Right cardiac atrium (tissue), 5 donors: Measurements from ENCODE around the gene IGSF8. TPM values are rescaled to one million over a fixed set of nuclear protein-coding genes. Genes with fewer than 3 reads are reported as not detected.

Experiments used
- ATAC-seq, 2 donors: fragments of 200-7000 bp; cut with Tn5 transposase; one replicate each; pipeline versions ENCODE4 v1.8.0 to v1.9.1; 2020; ENCODE audit warnings: moderate library complexity in 2 of 2, mild to moderate bottlenecking in 1 of 2
- DNase-seq, 3 donors: peaks; one replicate each; pipeline ENCODE4 v3.0.0-alpha.2; 2020
- H3K27ac ChIP-seq: one replicate; pipeline ENCODE4 v1.5.1; 2013; ENCODE audit warnings: mild to moderate bottlenecking, low read length, control low read depth, moderate library complexity
- H3K27me3 ChIP-seq: one replicate; pipeline ENCODE4 v1.6.1; 2013; ENCODE audit not compliant: control insufficient read depth, insufficient read depth
- H3K4me1 ChIP-seq: one replicate; pipeline ENCODE4 v1.6.1; 2013; ENCODE audit warnings: low read length; ENCODE audit not compliant: control insufficient read depth, insufficient read depth
- H3K4me3 ChIP-seq: one replicate; pipeline ENCODE4 v1.5.1; 2013; ENCODE audit warnings: low read length, control low read depth
- H3K9me3 ChIP-seq: one replicate; pipeline ENCODE4 v1.6.1; 2013; ENCODE audit warnings: low read length; ENCODE audit not compliant: control insufficient read depth
- WGBS: extraction: QIAGEN DNeasy Blood & Tissue Kit; methylation state at CpG from one replicate; pipeline ENCODE4 v1.1.7; 2013; 5-methylcytosine and 5-hydroxymethylcytosine counted together
- intact Hi-C, 4 donors: fragments of 100-400 bp; cut with DNase I; formaldehyde crosslinking; loops; one replicate each; pipeline versions ENCODE4 v1.11.0 to v1.14.0; 2022 to 2023
- polyA plus RNA-seq: library from polyadenylated mRNA; stranded (reverse); fragments of 200-250 nt; gene quantifications from one replicate; pipeline ENCODE4 v1.2.3, GENCODE V29; 2013
- total RNA-seq, 4 donors: library from RNA; stranded (reverse); fragmentation: NEBNext Ultra II Directional; extraction: Animal tissue kit (Norgen Biotek cat#: 25700); gene quantifications; one replicate each; pipeline ENCODE4 v1.2.1, GENCODE V29; 2021
- donor health status: healthy with polysubstance abuse.
- donor health status: DM: no; HTN: yes; CAD: no.
- donor health status: DM: no; HTN: no; CAD: no.
- donor health status: DM: no; HTN: yes; CAD: no; lungs with severe emphysema.
- donor health status: DM: yes; HTN: yes; CAD: no.

The IGSF8 gene
- total and polyA plus RNA-seq, 5 donors, result 18.2 to 24.2 (median 18.8) TPM

DNA sequence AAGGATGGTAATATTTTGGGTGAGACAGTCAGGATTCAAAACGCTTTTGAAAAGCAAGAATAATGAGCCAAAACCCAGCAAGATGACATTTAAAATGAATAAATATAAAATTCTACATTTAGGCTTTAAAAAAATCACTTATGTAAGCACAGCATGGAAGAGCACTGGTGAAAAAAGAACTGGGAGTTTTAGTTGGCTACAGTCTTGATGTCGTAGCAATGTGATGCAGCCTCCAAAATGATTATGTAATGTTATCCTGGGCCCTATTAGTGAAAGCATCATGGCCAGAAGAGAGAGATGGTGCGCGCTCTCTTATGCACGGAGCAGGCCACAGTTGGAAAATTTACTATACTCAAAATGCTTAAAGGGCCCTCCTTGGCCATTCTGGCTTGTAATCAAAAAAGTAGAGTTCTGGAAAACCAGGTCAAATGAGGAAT lies 11.9 kb downstream of the IGSF8 start:
- H3K27ac ChIP-seq, result no peak overlapping the region
- H3K27me3 ChIP-seq, result no peaks in the 10 kb centered on the region
- no peaks in the 10 kb centered on the region for H3K4me1 ChIP-seq
- no peaks in the 10 kb centered on the region for H3K9me3 ChIP-seq
- intact Hi-C loops, result loop anchor here in 1 of 4 donors (10.0 kb wide), 1 partner anchor 288 kb away; no protein-coding TSS in a partner anchor
- DNase-seq, result no peak
- ATAC-seq, result peak; percentile 17 to 45
- H3K4me3 ChIP-seq, result no peak overlapping the region
- WGBS, result 63% methylated on average over 5 of the region's 5 CpGs

DNA sequence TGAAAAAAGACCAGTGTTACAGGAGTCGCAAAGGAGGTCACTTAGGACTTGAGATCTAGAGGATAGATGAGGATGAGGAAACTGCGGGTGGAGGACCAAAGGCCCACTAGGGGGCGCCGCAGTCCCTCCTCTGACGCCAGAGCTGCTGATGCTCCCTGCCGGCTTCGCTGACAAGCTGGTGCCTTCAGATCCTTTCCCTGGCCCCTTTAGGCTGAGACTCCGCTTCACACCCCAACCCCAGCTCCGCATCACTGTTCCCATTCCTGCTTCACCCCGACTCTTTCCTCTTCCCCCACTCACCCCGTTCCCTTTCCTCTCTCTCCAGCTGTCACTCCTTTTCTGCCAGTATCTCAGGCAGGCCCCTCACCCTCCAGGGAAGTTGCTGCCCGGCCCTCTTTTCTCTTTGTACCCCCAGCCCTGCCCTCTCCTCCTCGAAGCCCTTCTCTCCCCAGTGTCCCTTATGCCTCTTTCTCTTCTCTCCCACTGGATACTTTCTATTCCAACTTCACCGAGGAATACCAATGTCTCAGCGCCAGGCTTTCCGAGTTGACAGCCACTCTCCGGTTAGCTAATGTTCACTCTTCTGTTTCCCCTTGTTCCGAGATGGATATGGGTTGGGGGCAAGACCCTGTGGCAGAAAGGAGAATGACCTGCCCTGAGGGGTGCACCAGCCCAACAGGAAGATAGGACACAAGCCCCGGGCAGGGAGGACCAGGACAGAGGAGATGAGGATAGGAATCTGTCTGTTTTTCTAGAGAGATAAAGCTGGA lies 12.5 kb downstream of the IGSF8 start:
- 43% methylated on average over 19 of the region's 19 CpGs for WGBS
- Histone ChIP-seq H3K27me3 (no peaks in the 10 kb centered on the region), H3K27ac (peak overlapping the region; percentile 50), H3K4me1 (no peaks in the 10 kb centered on the region), H3K9me3 (no peaks in the 10 kb centered on the region), H3K4me3 (no peak overlapping the region)
- DNase-seq (peak; percentile 83 to 93 (median 92)), ATAC-seq (peak; percentile 65 to 69)
- intact Hi-C loops, result loop anchor here in 1 of 4 donors (10.0 kb wide), 1 partner anchor 289 kb away; no protein-coding TSS in a partner anchor

DNA sequence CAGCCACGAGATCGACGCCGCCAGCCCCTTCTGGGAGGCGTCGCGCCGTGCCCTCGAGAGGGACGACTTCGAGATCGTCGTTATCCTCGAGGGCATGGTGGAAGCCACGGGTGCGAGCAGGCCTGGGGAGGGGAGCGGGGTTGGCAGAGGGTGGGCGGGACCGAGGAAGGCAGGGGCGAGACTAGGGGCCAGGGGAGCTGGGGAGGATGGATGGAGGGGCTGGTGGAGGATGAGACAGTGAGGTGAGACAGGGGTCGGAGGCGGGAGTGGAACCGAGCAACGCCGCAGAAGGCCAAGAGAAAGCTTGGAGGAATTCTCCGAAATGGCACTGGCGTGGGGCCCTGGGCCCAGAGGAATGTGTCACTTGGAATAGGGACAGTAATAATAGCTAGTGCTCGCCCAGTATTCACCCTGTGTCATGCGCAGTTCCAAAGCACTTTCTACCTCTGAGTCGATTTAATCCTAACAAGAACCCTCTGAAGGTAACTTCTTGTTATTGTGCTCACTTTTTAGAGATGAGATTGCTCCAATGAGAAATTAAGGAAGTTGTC lies 13.6 kb downstream of the IGSF8 start:
- H3K27me3 ChIP-seq, result no peaks in the 10 kb centered on the region
- intact Hi-C loops, result loop anchor here in 1 of 4 donors (5.0 to 10.0 kb wide), 2 partner anchors 38 to 290 kb away; no protein-coding TSS in a partner anchor
- no peak overlapping the region for H3K27ac ChIP-seq
- DNase-seq (no peak), ATAC-seq (peak in 1 of 2 donors; percentile 5)
- WGBS, result 70% methylated on average over 30 of the region's 30 CpGs
- no peak overlapping the region for H3K4me3 ChIP-seq
- H3K4me1 ChIP-seq, result no peaks in the 10 kb centered on the region
- H3K9me3 ChIP-seq, result no peaks in the 10 kb centered on the region

DNA sequence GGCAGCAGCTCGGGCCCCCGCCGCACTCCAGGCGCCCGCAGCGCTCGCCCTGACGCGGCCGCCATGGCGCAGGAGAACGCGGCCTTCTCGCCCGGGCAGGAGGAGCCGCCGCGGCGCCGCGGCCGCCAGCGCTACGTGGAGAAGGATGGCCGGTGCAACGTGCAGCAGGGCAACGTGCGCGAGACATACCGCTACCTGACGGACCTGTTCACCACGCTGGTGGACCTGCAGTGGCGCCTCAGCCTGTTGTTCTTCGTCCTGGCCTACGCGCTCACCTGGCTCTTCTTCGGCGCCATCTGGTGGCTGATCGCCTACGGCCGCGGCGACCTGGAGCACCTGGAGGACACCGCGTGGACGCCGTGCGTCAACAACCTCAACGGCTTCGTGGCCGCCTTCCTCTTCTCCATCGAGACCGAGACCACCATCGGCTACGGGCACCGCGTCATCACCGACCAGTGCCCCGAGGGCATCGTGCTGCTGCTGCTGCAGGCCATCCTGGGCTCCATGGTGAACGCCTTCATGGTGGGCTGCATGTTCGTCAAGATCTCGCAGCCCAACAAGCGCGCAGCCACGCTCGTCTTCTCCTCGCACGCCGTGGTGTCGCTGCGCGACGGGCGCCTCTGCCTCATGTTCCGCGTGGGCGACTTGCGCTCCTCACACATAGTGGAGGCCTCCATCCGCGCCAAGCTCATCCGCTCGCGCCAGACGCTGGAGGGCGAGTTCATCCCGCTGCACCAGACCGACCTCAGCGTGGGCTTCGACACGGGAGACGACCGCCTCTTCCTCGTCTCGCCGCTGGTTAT lies 14.2 kb downstream of the IGSF8 start:
- Histone ChIP-seq H3K4me1 (no peaks in the 10 kb centered on the region), H3K9me3 (no peaks in the 10 kb centered on the region), H3K27me3 (no peaks in the 10 kb centered on the region), H3K27ac (no peak overlapping the region), H3K4me3 (peak overlapping the region; percentile 12)
- 21% methylated on average over 96 of the region's 96 CpGs for WGBS
- ATAC-seq (peak; percentile 39 to 49), DNase-seq (peak in 2 of 3 donors; percentile 86 to 90)
- intact Hi-C loops, result loop anchor here in 1 of 4 donors (5.0 to 10.0 kb wide), 2 partner anchors 37 to 291 kb away; no protein-coding TSS in a partner anchor

DNA sequence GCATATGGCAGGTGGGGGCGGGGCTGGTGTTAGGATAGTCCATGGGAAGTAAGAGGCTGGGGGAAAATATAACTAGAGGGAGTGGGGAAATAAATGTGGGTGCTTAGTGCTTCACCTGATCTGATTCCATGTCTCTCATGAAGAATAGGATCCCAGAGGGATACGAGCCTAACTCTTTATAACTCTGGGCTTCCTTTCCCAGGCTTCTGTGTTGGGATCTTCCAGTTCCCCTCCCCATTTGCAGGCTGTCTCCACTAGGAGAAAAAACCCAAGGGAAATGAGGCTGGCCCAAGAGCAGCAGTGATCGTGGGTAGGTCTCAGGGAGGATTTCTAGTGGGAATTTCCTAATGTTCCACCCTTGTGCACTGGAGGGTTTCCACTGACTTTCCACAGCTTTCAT lies 15.5 kb downstream of the IGSF8 start:
- no peak overlapping the region for H3K27ac ChIP-seq
- intact Hi-C loops, result loop anchor here in 1 of 4 donors (5.0 to 10.0 kb wide), 2 partner anchors 36 to 292 kb away; no protein-coding TSS in a partner anchor
- WGBS, result 58% methylated on average over 3 of the region's 3 CpGs
- ATAC-seq (no peak), DNase-seq (no peak)
- H3K9me3 ChIP-seq, result no peaks in the 10 kb centered on the region
- no peaks in the 10 kb centered on the region for H3K27me3 ChIP-seq
- H3K4me3 ChIP-seq, result no peak overlapping the region
- H3K4me1 ChIP-seq, result no peaks in the 10 kb centered on the region

DNA sequence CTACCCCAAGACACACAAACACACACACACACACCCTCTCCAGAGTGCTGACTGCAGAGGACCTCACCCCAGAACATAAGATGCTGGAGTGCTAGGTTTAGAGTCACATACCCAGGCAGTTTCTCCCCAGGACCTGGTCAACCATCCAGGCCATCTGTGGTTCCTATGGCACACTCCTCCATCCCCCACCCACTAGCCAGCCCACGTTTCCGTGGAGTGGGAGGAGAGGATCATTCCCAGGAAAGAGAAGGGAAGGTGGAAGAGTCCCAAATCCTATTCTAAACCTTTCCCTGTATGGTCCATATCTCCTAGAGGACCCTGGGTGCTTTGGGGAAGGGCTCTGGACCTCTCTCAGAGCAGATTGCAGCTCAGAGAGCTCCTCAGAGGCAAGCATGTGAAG lies 15.9 kb downstream of the IGSF8 start:
- no peaks in the 10 kb centered on the region for H3K4me1 ChIP-seq
- intact Hi-C loops, result loop anchor here in 1 of 4 donors (5.0 to 10.0 kb wide), 2 partner anchors 35 to 292 kb away; no protein-coding TSS in a partner anchor
- H3K27me3 ChIP-seq, result no peaks in the 10 kb centered on the region
- no peaks in the 10 kb centered on the region for H3K9me3 ChIP-seq
- H3K27ac ChIP-seq, result no peak overlapping the region
- ATAC-seq (no peak), DNase-seq (no peak)
- H3K4me3 ChIP-seq, result no peak overlapping the region
- 48% methylated on average over 2 of the region's 2 CpGs for WGBS

DNA sequence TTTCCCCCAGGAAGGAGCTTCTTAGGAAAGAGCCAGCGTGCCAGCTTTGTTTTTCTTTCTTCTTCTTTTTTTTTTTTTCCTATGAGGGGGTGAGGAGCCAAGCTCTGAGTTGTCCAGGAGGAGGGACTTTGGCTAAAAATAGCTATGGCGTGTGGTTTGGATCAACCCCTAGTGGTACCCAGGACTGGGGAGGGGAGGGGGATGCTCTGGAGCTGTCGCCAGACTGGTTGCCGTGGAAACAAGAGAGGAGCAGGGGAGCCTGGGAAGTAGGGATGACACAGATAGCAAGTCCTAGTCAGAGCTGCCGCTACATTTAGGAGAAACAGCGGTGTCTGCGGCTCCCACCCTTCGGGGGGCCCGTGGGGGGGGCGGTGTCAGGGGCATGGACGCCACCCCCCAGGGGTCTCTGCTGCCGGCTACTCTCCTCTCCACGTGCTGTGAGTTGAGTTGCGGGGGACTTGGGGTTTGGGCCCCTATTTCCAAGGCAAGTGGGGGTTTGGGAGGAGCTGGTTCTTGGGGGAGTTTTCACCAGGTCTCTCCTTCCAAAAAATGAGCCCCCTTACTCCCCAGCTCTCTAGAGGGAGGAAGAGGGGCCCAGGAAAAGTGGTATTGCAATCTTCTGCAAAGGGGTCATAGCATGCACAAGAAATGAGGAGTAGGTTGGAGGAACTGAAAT lies 17.0 kb downstream of the IGSF8 start, which contains the start of gene KCNJ9:
Gene KCNJ9 (plus strand): TSS at position 278 of the 676 bp plus-strand sequence. CDS start 2,493 bp downstream, outside the sequence.
- Histone ChIP-seq H3K9me3 (no peaks in the 10 kb centered on the region), H3K4me1 (no peaks in the 10 kb centered on the region), H3K27ac (no peak within 1 kb of the TSS), H3K27me3 (no peaks in the 10 kb centered on the region), H3K4me3 (no peak within 1 kb of the TSS)
- intact Hi-C loops, result loop anchor here in 1 of 4 donors (5.0 to 10.0 kb wide), 2 partner anchors 34 to 293 kb away; no protein-coding TSS in a partner anchor
- no peak for ATAC-seq
- DNase-seq, result no peak
- 12% methylated on average over 14 of the region's 14 CpGs for WGBS

DNA sequence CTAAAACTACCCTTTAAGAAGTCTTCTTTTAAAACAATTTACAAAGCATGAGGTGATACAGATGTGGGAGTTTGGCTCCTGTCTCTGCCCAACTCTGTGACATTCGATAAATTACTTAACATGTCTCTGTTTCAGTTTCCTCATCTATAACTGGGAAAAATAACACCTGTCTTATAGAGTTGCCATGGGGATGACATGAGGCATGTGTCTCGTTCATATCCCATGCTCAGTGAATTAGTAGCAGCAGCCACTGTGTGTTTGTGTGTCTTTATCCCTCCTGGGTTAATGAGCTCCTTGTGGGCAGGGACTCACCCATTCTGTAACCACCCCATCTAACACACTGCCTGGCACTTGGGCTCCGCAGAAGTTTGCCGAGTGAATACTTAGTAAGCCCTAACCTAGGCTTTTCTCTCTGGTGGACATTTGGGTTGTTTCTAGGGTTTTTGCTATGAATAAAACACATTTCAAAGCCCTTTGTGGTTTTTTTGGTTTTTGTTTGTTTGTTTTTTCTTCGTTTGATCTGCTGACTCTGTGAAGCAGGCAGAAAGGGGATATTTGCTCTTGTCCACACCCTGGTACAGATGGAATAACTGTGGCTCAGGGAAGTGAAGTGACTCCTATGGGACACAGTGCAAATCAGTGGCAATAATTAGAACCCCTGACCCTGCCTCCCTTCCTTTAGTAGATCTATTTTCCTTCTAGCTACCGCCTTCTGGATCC lies 17.9 kb downstream of the IGSF8 start:
- no peak overlapping the region for H3K4me3 ChIP-seq
- H3K4me1 ChIP-seq, result no peaks in the 10 kb centered on the region
- ATAC-seq (no peak), DNase-seq (no peak)
- no peak overlapping the region for H3K27ac ChIP-seq
- H3K9me3 ChIP-seq, result no peaks in the 10 kb centered on the region
- H3K27me3 ChIP-seq, result no peaks in the 10 kb centered on the region
- intact Hi-C loops, result loop anchor here in 1 of 4 donors (5.0 to 10.0 kb wide), 2 partner anchors 33 to 294 kb away; no protein-coding TSS in a partner anchor
- 68% methylated on average over 6 of the region's 6 CpGs for WGBS

DNA sequence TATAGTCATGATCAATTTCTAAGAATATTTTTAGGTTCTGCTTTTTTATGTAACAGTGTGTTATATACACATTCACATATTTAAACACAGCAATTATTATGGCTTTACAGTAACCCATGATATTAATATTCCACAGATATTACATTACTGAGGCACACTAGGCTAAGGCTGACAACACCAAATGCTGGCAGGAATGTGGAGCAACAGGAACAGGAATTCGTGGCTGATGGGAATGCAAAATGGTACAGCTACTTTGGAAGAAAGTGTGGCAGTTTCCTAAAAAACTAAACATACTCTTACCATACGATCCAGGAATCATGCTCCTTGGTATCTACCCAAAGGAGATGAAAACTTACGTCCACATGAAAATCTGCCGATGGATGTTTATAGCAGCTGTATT lies 19.0 kb downstream of the IGSF8 start:
- no peaks in the 10 kb centered on the region for H3K27me3 ChIP-seq
- H3K27ac ChIP-seq, result no peak overlapping the region
- no peaks in the 10 kb centered on the region for H3K4me1 ChIP-seq
- no peak for DNase-seq
- H3K9me3 ChIP-seq, result no peaks in the 10 kb centered on the region
- intact Hi-C loops, result no loop called here
- no peak overlapping the region for H3K4me3 ChIP-seq
- 73% methylated on average over 4 of the region's 4 CpGs for WGBS
- ATAC-seq, result no peak
